Measurements from ENCODE around the gene UTF1.

UTF1 gene

DNA sequence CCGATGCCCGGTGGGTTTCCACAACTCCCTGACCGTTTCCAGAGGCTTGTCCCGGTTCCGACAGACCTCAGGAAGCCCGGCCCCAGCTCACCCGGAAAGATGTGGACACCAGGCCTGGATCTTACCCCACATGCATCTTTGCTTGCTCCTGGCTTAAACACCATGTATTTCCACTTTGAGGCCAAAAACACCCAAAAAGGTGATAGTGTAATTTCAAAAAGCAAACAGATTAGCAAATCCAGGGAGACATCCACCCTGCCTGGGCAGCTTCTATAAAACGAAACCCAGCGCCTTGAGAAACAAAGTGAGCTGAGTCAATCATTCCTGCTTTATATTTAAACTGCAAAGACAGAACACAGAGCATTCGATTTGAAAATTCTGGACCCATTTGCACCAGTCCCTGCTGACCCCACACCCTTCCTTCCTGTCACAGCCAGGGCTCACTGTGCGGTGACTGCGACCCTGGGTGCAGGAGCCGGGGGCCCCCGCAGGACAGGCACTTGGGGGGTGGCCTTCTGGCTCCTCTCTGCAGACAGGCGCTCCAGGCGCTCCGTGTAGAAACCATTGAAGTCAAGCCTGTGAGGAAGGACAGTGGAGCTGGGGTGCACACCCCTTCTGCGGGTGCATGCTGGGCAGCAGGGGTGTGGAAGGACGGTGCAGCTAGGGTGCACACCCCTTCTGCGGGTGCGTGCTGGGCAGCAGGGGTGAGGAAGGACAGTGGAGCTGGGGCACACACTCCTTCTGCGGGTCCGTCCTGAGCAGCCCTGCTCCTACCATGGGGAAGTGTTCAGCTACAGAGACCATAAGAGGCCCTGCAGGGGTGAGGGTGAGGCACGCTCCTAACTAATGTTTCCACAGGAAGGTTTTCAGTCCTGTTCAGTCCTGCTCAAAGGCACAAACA is 49.6 kb downstream of the UTF1 start:
- DNase-seq, result no peak

DNA sequence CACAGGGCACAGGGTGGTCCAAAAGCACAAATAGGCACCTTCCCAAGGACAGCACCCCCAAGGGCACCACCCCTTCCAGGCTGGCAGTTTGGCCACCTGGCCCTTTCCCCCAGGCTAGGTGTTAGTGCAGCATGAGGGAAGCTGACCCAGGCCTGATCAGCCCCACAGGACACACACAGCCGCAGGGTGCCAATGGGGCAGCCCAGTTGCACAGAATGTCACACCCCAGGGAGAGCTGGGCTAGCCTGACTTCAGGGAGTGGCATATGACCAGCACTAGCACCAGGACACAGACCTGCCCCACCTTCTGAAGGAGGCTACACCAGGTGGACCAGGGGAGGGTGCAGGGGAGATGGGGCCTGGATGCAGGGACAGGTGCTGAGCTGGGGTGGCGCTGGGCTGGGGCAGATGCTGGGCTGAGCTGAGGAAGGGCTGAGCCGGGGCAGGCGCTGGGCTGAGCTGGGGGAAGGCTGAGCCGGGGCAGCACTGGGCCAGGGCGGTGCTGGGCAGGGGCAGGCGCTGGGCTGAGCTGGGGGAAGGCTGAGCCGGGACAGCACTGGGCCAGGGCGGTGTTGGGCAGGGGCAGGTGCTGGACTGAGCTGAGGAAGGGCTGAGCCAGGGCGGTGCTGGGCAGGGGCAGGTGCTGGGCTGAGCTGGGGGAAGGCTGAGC is 50.5 kb downstream of the UTF1 start:
- DNase-seq, result no peak

DNA sequence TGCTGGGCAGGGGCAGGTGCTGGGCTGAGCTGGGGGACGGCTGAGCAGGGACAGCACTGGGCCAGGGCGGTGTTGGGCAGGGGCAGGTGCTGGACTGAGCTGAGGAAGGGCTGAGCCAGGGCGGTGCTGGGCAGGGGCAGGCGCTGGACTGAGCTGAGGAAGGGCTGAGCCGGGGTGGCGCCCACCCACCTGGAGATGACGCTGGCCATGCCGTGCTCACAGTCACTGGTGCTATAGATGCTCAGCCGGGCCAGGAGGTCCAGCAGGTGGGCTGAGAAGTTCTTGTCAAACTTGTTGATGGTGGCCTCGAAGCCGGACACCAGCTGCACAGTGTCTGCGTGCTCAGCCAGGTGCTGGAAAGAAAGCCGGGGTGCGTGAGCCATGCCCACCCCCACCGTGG is 51.1 kb downstream of the UTF1 start:
- no peak for DNase-seq
